ENCODE measurements around the gene SOAT1.
"Not testable (repeated sequence)": the region's sequence is repeated elsewhere in the genome, so short reads cannot be mapped to it uniquely, and the experiment has no call there.

SOAT1 gene

DNA sequence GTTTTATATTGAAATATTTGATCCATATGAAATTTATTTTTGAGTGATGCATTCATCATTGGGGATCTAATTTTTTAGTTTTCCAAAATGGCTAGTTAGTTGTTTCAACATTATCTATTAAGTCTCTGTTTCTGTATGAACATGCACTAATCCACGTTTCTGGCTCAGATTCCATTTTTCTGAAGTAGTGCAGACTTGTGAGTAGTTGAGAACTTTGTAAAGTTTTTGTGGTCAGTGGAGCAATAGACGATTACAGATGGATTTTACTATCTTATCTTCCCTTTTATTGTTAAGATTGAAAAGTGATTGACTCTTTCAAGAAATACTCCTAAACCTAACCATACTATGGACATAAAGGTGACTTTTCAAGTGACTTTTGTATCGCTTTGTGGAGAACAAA is 16.7 kb downstream of the SOAT1 start:
- DNase-seq, result no peak

GRCh38 chr1:179310721-179311120 is 17.1 kb downstream of the SOAT1 start:
- DNase-seq, result no peak

- DNase-seq, result no peak
Measured at GRCh38 chr1:179311149-179311700, 17.6 kb downstream of the SOAT1 start.

- no peak for DNase-seq
Measured at GRCh38 chr1:179313004-179313403, 19.4 kb downstream of the SOAT1 start.

GRCh38 chr1:179314928-179315327 is 21.3 kb downstream of the SOAT1 start:
- no peak for DNase-seq

- no peak for DNase-seq
Measured at GRCh38 chr1:179318491-179318890, 24.9 kb downstream of the SOAT1 start.

DNA sequence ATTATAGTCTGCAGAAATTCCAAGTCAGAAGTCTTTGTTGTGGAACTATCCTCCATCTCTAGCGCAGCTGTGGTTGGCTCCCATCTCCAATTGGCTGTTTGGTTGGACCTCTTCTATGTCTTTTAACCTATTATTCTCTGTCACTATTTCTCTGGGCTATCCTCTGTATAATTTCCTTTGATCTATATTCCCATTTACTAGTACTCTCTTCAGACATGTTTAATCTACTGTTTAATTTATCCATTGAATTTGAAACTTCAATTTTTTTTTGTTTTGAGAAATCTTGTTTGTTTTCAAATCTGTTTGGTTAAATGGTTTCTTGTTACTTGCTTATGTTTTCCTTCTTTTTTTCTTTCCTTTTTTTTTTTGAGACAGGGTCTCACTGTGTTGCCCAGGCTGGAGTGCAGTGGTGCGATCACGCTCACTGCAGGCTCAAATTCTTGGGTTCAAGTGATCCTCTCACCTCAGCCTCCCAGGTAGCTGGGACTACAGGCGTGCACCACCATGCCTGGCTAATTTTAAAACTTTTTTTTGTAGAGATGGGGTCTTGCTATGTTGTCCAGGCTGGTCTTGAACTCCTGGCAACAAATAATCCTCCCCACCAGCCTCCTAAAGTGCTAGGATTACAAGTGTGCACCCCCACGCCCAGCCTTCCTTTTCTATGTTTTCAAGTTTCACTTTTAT is 28.1 kb downstream of the SOAT1 start:
- no peak for DNase-seq

- no peak for DNase-seq
Measured at GRCh38 chr1:179322557-179322956, 29.0 kb downstream of the SOAT1 start.

DNA sequence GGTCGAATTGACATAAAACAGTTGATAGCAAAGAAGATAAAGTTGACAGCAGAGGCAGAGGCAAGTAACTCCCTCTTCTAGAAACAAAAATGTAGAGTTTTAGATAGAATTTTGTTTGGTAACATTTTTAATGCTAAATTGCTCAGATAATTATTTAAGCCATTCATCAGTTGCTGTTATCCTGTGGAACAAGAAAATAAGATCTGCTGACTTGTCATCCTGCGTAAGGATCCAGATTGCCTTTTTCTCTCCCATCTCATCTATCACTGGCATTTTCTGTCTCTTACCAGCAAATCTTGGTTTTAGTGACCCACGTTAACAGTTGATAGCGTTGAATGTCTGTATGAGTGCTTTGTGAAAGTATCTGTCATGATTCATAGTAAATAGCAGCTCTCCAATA is 29.8 kb downstream of the SOAT1 start:
- no peak for DNase-seq

DNA sequence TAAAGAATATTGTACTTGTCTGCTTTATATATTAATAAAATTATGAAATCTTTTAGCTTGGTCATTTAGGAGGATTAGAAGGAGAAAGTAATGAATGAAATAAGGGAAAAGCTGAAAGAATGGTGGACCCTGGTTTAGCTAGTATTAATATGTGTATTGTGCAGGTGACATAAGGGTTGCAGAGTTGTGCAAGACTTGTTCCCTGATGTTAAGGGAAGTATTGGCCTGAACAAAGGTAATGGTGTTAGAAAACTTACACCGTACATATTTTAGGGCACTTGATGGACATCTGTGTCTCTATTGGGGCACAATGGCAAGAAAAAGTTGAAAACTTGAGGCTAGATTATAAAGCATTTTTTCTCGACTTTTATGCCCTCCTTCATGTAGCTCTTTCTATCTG is 32.2 kb downstream of the SOAT1 start:
- DNase-seq, result no peak

- no peak for DNase-seq
Measured at GRCh38 chr1:179326746-179327145, 33.1 kb downstream of the SOAT1 start.

DNA sequence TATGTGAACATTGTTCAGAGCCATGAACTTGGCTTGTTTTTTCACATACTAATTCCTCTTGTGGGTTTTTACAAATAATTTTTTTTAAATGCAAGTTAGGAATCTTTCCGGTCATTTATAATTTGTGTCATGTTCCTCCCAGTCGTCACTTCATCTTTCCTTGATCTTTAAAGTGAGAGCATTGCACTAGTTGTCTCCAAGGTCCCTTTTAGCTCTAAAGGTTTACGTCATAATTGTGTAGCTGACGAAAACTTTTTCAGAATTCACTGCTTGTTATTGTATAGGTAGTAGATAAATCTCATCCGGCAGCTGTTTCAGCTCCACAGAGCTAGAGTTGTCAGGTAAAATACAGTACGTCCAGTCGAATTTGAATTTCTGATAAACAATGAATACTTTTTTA is 33.6 kb downstream of the SOAT1 start:
- DNase-seq, result no peak

DNA sequence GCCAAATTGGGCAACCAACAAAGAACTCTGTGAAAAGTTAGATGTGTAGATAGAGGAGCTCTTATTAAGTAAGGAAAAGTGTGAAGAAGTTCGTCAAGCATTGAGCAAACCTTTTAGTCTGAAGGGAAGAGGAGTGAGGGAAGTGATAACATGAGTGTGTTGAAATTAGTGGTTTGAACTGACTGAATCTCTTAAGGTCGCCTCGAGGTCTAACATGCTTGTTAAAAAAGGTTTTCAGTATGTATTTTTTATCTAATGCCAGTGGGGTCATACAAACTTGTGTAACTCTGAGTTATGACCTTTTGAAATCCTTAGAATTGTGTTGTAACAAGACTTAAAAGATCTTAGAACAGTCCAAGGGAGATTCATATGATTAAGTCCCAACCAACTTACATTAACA is 34.1 kb downstream of the SOAT1 start:
- no peak for DNase-seq

DNA sequence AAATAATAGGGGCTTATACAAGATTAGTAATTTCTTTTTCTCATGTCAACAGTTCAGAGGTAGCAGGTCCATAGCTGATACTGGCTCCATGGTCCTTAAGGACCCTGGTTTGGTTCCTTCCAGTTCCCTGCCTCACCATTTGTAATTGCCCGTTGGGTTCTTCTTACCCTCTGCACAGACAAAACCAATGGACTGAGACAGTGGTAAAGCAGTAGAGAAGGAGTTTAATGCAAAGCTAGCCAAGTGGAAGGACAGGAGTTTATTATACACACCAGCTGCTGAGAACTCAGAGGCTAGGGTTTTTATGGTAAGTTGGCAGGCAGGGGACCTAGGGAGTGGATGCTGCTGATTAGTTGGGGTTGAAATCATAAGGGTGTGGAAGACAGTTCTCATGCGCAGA is 36.3 kb downstream of the SOAT1 start:
- DNase-seq, result no peak

DNA sequence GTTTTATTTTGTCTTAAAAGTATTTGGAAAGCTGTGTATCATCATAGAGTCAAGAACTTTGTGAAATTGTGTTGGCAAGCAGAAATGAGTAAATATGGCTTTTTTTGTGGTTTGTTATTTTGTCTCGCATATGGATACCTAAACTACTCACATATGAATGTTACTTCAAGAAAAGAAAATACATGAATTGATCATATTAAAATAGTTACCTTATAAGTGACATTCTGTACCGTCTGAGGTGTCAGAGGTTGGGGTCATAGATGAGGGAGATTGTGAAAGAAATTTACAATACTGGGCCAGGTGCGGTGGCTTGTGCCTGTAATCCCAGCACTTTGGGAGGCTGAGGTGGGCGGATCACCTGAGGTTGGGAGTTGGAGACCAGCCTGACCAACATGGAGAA is 40.8 kb downstream of the SOAT1 start:
- no peak for DNase-seq

DNA sequence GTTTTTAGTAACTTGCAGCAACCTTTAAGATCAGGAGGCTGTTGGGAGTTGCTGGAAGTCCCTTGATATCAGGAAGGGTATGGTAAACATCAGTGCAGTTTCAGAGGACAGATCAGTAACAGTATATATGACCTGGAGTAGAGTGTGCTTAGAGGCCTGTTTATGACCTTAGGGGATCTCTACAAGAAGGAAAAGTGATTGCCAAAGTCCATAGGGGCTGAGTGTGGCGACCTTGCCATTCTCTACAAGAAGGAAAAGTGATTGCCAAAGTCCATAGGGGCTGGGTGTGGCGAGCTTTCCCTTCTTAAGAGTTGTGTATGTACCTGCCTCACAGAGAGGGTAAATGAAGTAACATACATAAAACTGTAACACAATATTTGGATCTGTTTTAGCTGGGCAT is 43.7 kb downstream of the SOAT1 start:
- no peak for DNase-seq

- DNase-seq, result no peak
Measured at GRCh38 chr1:179337942-179338560, 44.5 kb downstream of the SOAT1 start.

GRCh38 chr1:179340918-179341317 is 47.3 kb downstream of the SOAT1 start:
- no peak for DNase-seq

GRCh38 chr1:179341943-179342547 is 48.4 kb downstream of the SOAT1 start:
- DNase-seq, result no peak

DNA sequence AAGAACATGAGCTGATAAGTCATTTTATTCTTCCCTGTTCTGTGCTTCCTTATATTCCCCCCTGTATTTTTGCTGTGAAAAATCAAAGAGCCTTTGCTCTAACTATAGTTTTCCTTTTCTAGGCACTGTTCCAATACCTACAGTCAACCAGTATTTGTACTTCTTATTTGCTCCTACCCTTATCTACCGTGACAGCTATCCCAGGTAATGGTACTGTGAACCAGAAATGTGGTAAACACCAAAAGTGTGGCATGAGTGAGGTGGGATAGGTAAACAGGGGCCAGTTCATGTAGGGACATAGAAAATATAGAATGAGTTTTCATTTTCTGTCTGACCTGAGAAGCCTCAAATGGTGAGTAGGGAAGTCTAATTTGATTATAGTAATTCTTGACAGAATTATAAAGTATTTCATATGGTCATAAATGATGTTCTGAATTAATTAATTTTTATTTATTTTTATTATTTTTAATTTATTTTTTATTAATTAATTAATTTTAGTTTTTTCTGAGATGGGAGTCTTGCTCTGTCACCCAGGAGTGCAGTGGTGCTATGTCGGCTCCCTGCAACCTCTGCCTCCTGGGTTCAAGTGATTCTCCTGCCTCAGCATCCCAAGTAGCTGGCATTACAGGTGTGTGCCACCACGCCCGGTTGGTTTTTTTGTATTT is 49.3 kb downstream of the SOAT1 start:
- no peak for DNase-seq

GRCh38 chr1:179351281-179351680 is 57.7 kb downstream of the SOAT1 start:
- no peak for DNase-seq

- no peak for DNase-seq
Measured at GRCh38 chr1:179352236-179352635, 58.6 kb downstream of the SOAT1 start.

GRCh38 chr1:179353546-179353945 is 59.9 kb downstream of the SOAT1 start:
- DNase-seq, result no peak

GRCh38 chr1:179361631-179362030 is 68.0 kb downstream of the SOAT1 start:
- not testable (repeated sequence) for DNase-seq
